NCI-H1092 (cell line): ENCODE results near the gene SYTL2.

ENCODE experiments used
- DNase-seq: peaks from one replicate; lab custom pipeline; 2025; lab: John Stamatoyannopoulos, UW

The SYTL2 gene

GRCh38 chr11:85732965-85733364 is 78.0 kb downstream of the SYTL2 start:
- no peak for DNase-seq

- no peak for DNase-seq
Observed at GRCh38 chr11:85726381-85726780, 84.6 kb downstream of the SYTL2 start.

DNA sequence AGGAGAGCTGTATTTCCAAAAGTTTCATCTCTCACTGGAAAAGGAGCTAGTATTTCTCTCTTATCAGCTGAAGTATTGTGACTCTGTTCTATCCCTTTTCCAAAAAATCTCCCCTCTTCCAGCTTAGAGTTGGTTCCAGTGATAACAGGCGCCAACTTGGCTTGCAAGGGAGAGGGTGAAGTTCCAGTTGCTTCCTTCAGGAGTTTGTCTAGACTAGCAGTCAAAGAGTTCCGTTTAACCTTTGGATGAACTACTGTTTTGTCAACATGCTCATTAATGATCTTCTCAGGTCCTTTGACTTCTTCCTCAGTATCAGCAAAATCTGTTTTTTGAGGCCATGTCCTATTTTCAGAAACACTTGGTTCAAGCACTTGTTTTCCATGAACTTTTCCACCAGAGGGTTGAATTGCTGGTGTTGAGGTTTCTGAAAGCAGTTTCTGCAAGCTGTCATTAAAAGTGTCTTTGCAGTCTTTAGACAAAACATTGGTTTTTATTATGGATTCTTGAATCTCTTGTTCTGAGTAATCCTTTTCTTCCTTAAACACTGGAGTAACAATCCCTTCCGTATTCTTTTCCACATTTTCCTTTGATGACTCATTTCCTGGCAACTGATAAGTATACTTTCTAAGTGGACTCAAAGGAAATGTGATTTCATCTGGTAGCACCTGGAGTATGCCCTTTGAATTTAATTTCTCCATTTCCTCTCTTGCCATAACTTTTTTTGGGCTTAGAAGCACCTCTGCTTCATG is 85.3 kb downstream of the SYTL2 start:
- DNase-seq, result no peak

DNA sequence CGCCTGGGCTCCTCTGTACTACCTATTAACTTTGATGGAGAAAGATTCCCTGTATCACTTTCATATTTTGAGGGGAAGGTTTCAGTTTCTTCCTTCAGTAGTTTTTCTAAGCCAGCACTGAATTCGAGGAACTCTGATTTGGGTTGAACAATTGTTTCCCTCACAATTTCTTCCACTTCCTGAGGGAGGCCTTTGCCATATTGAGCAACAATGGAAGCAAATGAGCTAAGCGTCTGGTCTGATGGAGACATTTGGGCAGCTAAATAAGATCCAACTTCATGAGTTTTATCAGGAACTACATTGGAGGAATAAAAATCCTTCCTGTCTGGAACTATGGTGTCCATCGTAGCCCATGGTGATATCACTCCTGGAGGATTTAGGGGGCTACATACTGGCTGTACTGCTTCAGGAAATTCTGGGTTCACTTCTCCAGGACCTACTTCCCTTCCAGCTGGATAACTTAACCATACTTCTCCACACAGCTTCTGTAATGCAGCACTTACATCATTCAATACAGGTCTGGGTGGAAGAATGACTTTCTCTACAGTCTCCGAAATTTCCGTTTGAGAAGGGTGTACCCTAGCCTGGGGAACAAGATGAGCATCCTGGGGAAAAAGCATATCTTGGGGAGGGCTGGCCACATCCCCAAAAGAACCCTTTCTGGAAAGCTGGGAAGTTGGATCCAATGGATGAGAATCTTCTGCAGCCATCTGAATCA is 86.0 kb downstream of the SYTL2 start:
- DNase-seq, result no peak

- no peak for DNase-seq
Observed at GRCh38 chr11:85723088-85723487, 87.9 kb downstream of the SYTL2 start.

DNA sequence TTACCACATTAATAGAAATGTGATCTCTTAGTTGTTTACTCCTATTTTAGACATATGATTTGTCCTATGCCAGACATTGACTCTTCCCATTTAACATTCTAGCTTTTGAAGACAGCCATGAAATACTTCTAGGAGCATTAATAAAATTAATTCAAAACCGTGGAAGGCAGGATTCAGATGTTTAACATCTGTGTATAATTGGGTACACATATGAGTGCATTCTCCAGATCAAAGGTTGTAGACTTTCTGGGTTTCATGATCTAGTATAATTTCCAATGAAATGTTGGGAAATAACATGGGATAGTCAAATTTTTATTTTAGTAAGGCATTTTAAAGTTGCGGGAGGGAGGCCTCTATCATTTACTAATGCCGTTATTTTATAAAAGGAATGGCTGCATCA is 89.8 kb downstream of the SYTL2 start:
- DNase-seq, result no peak

DNA sequence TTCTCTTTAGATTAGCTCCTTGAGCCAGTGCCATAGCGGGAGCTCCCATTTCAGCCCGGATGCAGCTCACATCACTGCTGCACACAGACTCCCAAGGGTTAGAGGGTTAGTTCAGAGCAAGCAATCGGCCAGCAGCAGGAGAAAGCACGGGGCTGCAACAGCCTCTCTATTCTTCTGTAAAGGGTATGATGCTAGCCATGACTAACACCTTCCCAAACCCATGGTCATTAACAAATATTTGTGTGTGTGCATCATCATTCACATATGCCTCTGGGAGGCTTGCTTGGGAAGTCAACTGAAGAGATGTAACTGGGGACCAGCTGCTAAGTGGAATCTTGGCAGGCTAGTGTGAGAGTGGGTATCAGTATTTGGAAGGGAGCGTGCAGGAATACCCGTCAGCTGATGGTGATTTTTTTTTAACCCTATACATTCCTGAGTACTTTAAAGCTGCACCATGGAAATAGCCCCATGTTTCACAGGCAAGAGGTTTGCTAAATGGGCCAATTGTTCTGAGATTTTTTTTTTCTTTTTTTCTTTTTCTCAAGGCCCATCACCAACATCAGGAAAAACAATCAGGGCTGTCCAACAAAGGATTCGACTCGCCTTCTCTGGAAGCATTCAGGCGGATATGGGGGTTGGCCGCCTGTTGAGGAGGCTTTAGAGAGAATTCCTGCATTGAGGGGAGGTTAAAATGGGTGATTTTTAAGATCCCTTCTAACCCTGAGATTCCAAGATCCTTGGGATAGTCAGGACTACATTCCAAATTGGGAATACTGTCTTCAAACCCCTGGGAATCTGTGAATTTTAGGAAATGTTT is 91.7 kb downstream of the SYTL2 start:
- no peak for DNase-seq

- no peak for DNase-seq
Observed at GRCh38 chr11:85718126-85718943, 92.6 kb downstream of the SYTL2 start.

DNA sequence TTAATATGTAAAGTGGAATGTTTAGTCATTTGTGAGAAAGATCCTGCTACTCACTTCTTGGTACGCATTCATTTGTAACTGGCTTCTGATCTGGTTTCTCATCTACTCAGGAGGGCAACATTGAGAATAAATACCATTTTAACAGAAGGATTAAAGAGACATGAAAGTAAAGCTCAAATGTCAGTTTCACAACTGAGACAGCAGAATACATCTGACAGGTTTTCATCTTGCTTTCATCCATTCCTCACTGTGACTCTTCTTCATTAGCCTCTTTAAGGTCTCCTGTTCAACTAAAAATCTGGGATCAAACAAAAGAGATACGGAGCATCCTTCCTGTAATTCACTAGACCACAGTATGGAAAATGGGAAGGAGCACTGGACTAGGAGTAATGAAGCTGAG is 93.5 kb downstream of the SYTL2 start:
- no peak for DNase-seq

- no peak for DNase-seq
Observed at GRCh38 chr11:85712953-85713352, 98.0 kb downstream of the SYTL2 start.

- no peak for DNase-seq
Observed at GRCh38 chr11:85710917-85711316, 100.0 kb downstream of the SYTL2 start.

DNA sequence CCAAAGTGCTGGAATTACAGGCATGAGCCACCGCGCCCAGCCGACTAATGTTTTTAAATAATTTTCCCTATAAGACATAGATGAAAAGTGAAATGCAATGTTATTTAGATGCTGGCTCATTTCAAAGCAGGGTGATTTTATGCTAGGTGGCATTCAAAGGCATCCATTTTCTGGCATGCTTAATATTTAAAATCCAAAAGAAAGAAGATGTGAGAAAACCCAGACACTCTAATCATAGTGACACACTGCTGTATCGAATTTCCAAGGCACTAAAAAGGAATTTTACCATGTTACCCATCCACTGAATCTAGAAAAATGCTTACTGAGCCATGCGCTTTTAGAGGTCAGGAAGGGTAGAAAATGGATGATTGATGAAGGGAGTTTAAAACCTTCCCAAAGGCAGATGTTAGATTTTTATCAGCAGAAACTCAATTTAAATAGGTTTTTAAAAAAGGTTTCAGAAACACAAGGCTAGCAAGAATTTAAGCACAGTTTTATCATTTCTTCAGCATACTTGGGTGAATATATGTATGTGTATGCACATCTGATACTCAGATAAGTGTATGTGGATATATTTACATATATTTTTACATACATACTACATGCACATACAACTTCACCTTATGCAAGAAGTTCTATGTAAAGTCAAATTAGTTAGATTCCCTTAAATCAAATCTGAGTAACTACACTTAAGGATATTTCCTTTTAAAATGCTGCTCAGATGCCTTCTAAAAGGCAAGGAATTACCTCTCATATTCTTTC is 100.8 kb downstream of the SYTL2 start:
- no peak for DNase-seq

GRCh38 chr11:85705800-85706199 is 105.1 kb downstream of the SYTL2 start:
- no peak for DNase-seq

DNA sequence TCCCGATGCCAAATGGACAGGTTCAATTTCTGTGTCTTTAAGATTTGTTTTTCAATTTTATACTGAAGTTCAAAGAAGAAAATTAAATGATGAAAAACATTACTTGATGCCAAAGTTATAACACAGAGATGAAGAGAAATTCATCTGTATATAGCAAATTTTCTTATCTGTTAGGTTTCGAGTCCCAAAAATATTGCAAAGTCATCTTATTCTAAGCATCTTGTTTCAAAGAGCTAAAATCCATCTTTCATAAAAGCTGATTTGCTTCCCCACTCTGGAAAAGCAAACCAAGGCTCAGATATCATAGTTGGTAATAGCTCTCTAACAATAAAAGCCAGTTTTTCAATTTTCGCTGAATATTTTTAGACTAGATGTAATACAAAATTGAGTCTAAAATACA is 106.0 kb downstream of the SYTL2 start:
- DNase-seq, result no peak

GRCh38 chr11:85699957-85700741 is 110.8 kb downstream of the SYTL2 start:
- DNase-seq, result no peak

GRCh38 chr11:85698195-85698594 is 112.7 kb downstream of the SYTL2 start:
- DNase-seq, result no peak

- no peak for DNase-seq
Observed at GRCh38 chr11:85697747-85698146, 113.2 kb downstream of the SYTL2 start.

DNA sequence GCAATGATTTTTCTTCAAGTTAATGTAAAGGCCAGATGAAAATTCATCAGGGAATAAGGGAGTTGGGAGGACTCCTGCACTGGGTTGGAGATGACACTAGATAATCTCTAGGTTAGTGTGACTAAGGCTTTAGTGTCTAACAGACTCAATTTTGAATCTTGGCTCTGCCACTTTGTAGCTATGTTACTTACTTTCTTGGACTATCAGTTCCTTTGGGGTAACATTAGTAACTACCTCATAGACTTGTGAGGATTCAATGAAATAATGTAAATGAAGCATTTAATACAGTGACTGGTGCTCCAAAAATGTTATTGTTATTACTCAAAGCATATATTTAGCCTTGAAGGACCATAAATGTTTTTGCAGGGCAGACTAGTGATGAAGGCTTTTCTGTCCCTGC is 115.4 kb downstream of the SYTL2 start:
- no peak for DNase-seq

DNA sequence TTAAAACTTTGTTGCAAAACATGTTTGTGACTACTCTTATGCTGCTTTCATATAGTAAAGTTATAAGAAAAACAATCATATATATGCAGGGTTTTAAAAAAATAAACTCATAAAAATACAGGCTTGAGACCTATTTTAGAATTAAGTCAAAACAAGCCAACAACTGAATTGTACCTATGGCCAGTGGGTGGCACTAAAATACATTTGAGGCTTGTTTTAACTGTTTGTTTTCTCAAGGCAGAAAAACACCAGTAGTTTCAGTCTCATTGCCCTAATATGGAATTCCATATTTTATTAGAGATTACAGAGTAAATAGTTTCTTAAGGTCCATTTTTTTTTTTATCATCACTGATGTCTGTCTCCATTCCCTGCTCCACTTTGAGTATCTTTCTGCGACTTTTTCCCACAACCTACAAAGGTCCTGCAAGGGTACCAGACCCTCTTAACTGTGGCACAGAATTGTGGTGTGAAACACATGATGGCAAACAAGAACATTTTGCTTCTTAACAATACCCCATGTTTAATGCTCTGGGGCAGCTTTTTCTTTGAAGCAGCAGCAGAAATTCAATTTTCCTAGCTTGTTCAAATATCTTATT is 116.5 kb downstream of the SYTL2 start:
- no peak for DNase-seq
